ENCODE data around the gene SLC27A6. TPM values are rescaled to one million over a fixed set of nuclear protein-coding genes. Genes with fewer than 3 reads are reported as not detected.

Gene SLC27A6
- total RNA-seq, 1 experiment from 2014 or later, result not detected

DNA sequence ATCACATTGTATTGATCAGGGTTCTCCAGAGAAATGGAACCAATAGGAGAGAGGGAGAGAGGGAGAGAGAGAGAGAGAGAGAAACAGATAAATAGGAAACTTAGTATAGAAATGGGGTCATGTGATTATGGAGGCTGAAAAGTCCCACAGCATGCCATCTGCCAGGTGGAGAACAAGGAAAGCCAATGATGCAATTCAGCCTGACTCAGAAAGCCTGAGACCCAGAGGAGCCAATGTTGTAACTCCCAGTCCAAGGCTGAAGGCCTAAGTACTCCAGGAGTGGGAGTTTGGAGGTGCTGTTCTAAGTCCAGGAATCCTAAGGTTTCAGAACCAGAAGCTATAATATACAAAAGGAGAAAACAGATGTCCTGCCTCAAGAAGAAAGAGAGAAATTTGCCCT, 80.9 kb downstream of the SLC27A6 start:
- BruUV-seq (replicated peaks), result no TSS peak
- intact Hi-C loops (cut with micrococcal nuclease; ENCODE audit: unreplicated experiment), result no loop called here
- ChIA-PET CTCF (no interaction called here), POLR2A (ENCODE audit: low non-redundant PET) (no interaction called here)
- Histone ChIP-seq H3K27me3 (replicated peaks; ENCODE audit: insufficient read depth, low read depth, low read length, poor library complexity) (no peaks in the 10 kb centered on the region), H3K36me3 (ENCODE audit: insufficient read depth, low read length, poor library complexity, severe bottlenecking) (no peaks in the 10 kb centered on the region), H3K4me1 (ENCODE audit: insufficient read depth, low read length, poor library complexity, severe bottlenecking) (no peaks in the 10 kb centered on the region), H3K27ac (ENCODE audit: low read depth, low read length, poor library complexity, severe bottlenecking) (no peak overlapping the region), H3K9me3 (ENCODE audit: low read depth, low read length, poor library complexity, severe bottlenecking) (peaks cover 5% of the 10 kb centered on the region), H3K4me3 (ENCODE audit: low read depth, low read length, poor library complexity, severe bottlenecking) (no peak overlapping the region)
- DNase-seq (ENCODE audit: low spot score), result no peak
- TF ChIP-seq, protein P1, sequence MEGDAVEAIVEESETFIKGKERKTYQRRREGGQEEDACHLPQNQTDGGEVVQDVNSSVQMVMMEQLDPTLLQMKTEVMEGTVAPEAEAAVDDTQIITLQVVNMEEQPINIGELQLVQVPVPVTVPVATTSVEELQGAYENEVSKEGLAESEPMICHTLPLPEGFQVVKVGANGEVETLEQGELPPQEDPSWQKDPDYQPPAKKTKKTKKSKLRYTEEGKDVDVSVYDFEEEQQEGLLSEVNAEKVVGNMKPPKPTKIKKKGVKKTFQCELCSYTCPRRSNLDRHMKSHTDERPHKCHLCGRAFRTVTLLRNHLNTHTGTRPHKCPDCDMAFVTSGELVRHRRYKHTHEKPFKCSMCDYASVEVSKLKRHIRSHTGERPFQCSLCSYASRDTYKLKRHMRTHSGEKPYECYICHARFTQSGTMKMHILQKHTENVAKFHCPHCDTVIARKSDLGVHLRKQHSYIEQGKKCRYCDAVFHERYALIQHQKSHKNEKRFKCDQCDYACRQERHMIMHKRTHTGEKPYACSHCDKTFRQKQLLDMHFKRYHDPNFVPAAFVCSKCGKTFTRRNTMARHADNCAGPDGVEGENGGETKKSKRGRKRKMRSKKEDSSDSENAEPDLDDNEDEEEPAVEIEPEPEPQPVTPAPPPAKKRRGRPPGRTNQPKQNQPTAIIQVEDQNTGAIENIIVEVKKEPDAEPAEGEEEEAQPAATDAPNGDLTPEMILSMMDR (conservative IDR thresholded peaks at IDR 0.05; ENCODE audit: low read depth, low read length), result no peak
- no peak for TF ChIP-seq EZH2 (IDR thresholded peaks at IDR 0.05; ENCODE audit: borderline replicate concordance, low read depth, low read length, poor library complexity, severe bottlenecking)

DNA sequence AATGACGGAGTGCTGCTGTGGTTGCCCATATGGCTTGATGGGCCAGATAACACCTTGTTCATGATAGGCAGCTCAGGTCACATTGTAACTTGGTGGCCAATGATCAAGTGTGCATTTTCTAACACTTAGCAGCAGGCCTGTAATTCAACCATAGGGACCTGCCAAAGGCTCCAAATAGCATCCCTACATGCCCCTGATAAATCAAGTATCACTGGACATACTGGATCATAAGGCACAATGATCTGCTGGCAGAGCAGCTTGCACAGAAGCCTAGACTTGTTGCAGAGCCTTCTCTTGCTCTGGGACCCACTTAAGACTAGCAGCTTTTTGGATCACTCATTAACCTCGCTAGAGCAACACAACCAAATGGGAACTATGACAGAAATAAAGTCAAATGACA, 83.2 kb downstream of the SLC27A6 start:
- no peak for TF ChIP-seq EZH2 (IDR thresholded peaks at IDR 0.05; ENCODE audit: borderline replicate concordance, low read depth, low read length, poor library complexity, severe bottlenecking)
- TF ChIP-seq, protein P1 (conservative IDR thresholded peaks at IDR 0.05; ENCODE audit: low read depth, low read length), result no peak
- Histone ChIP-seq H3K4me3 (ENCODE audit: low read depth, low read length, poor library complexity, severe bottlenecking) (no peak overlapping the region), H3K27me3 (replicated peaks; ENCODE audit: insufficient read depth, low read depth, low read length, poor library complexity) (no peaks in the 10 kb centered on the region), H3K4me1 (ENCODE audit: insufficient read depth, low read length, poor library complexity, severe bottlenecking) (no peaks in the 10 kb centered on the region), H3K36me3 (ENCODE audit: insufficient read depth, low read length, poor library complexity, severe bottlenecking) (no peaks in the 10 kb centered on the region), H3K27ac (ENCODE audit: low read depth, low read length, poor library complexity, severe bottlenecking) (no peak overlapping the region), H3K9me3 (ENCODE audit: low read depth, low read length, poor library complexity, severe bottlenecking) (peaks cover 5% of the 10 kb centered on the region)
- no TSS peak for BruUV-seq (replicated peaks)
- intact Hi-C loops (cut with micrococcal nuclease; ENCODE audit: unreplicated experiment), result no loop called here
- ChIA-PET POLR2A (ENCODE audit: low non-redundant PET) (no interaction called here), CTCF (no interaction called here)
- no peak for DNase-seq (ENCODE audit: low spot score)

DNA sequence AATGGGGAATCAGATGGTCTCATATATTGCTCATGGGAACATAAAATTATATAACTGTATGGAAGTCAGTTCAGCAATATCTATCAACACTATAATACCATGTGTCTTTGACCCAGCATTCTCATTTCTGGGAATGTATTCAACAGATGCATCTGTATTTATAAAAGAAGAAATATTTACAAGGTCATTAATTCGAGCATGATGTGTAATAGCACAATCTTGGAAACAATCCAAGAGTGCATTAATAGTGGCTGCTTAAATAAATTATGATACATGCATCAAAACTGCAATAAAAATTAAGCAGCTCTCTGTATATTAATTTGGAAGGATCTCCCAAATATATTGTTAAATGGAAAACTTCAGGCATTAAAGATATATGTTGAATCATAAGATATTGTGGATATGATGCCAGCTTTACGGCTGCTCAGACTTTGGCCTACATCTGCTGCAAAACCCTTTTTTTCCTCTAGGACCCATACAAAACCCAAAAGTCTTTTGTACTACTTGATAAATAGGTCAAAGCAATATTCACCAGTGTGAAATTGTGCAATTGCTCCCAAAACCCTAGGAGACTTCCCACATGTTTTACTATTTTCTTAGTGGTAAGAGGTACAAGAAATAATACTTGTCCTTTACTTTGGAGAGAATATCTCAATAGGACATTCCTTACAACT, 84.0 kb downstream of the SLC27A6 start:
- Histone ChIP-seq H3K4me1 (ENCODE audit: insufficient read depth, low read length, poor library complexity, severe bottlenecking) (no peaks in the 10 kb centered on the region), H3K27me3 (replicated peaks; ENCODE audit: insufficient read depth, low read depth, low read length, poor library complexity) (no peaks in the 10 kb centered on the region), H3K36me3 (ENCODE audit: insufficient read depth, low read length, poor library complexity, severe bottlenecking) (no peaks in the 10 kb centered on the region), H3K4me3 (ENCODE audit: low read depth, low read length, poor library complexity, severe bottlenecking) (no peak overlapping the region), H3K9me3 (ENCODE audit: low read depth, low read length, poor library complexity, severe bottlenecking) (peaks cover 3% of the 10 kb centered on the region), H3K27ac (ENCODE audit: low read depth, low read length, poor library complexity, severe bottlenecking) (no peak overlapping the region)
- TF ChIP-seq, protein P1 (conservative IDR thresholded peaks at IDR 0.05; ENCODE audit: low read depth, low read length), result no peak
- TF ChIP-seq EZH2 (IDR thresholded peaks at IDR 0.05; ENCODE audit: borderline replicate concordance, low read depth, low read length, poor library complexity, severe bottlenecking), result no peak
- ChIA-PET POLR2A (ENCODE audit: low non-redundant PET) (no interaction called here), CTCF (no interaction called here)
- BruUV-seq (replicated peaks), result no TSS peak
- intact Hi-C loops (cut with micrococcal nuclease; ENCODE audit: unreplicated experiment), result no loop called here
- DNase-seq (ENCODE audit: low spot score), result no peak

Data from A673 (cell line).